Gastrocnemius medialis (tissue), 4 donors: ENCODE data around the gene TBC1D10A.

ENCODE experiments used
- CTCF ChIP-seq, 5 experiments: fragments of 450-650 bp in 3 of 5; fragments of 200-600 bp in 2 of 5; sonication (generic) in 2 of 5; IDR thresholded peaks in 4 of 5; conservative IDR thresholded peaks in 1 of 5; 1 replicate in 4 of 5; 2 replicates in 1 of 5; pipeline ENCODE4 v1.5.1; 2016 to 2019; ENCODE audit warnings: antibody characterized with exemption in 5 of 5, mild to moderate bottlenecking in 3 of 5, moderate library complexity in 3 of 5
- POLR2A ChIP-seq, 2 donors: fragments of 450-650 bp; IDR thresholded peaks; one replicate each; pipeline ENCODE4 v1.6.1; 2017; ENCODE audit warnings: antibody characterized with exemption in 2 of 2, mild to moderate bottlenecking in 2 of 2, moderate library complexity in 2 of 2

- TF ChIP-seq CTCF (IDR thresholded peaks at IDR 0.05 in 4 of 5, conservative IDR thresholded peaks at IDR 0.05 in 1 of 5), result no peak
- no peak for TF ChIP-seq POLR2A (IDR thresholded peaks at IDR 0.05)
Observed at GRCh38 chr22:30276039-30276438, 50.7 kb downstream of the TBC1D10A start.
